ENCODE results near the gene CES5A.
"Not testable (repeated sequence)": the region's sequence is repeated elsewhere in the genome, so short reads cannot be mapped to it uniquely, and the experiment has no call there.

Gene CES5A

DNA sequence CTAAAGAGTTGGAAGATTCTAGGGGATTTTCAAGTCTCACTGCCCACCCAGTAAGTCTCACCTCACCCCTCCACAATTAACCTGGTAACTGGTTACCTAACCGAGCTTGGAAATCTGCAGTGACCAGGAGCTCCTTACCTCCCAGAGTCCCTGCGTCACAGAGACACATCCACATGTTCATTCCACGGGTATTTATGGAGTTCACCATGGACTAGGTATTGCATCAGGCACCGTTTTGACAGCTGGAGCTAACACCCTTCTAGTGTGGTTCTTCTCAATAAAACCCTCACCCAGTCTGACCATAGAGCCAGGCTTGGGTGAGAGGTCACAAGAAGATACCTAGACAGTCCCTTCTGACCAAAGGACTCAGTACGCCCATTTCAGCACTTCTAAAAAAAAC, 2.1 kb downstream of the CES5A start:
- DNase-seq: no peak

GRCh38 chr16:55872130-55872529, 3.0 kb downstream of the CES5A start:
- no peak for DNase-seq

GRCh38 chr16:55871411-55872038, 3.6 kb downstream of the CES5A start:
- no peak for DNase-seq

- DNase-seq: no peak
Measured at GRCh38 chr16:55868980-55869379, 6.2 kb downstream of the CES5A start.

GRCh38 chr16:55868137-55868536, 7.0 kb downstream of the CES5A start:
- DNase-seq: no peak

DNA sequence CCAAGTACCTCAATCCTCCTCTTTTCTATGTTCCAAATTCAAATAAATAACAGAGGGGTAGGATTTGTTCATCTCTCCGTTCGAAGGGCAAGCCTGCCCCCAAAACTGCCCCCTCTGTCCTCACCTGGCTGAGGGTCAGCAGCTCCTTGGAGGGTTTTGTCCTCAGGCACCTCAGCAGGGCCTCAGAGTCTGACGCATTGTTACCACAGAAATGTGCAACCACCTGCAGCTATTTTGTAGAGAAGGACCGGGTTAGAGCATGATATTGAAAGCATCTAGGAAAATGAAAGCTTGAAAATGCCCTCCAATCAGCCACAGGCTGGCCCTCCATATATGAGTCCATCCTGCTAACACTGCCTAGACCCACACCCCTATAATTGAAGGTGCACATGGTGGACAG, 13.9 kb downstream of the CES5A start:
- DNase-seq: no peak

GRCh38 chr16:55857650-55858049, 17.5 kb downstream of the CES5A start:
- not testable (repeated sequence) for DNase-seq

GRCh38 chr16:55856950-55857349, 18.2 kb downstream of the CES5A start:
- no peak for DNase-seq

GRCh38 chr16:55853114-55853513, 22.1 kb downstream of the CES5A start:
- DNase-seq: no peak

DNA sequence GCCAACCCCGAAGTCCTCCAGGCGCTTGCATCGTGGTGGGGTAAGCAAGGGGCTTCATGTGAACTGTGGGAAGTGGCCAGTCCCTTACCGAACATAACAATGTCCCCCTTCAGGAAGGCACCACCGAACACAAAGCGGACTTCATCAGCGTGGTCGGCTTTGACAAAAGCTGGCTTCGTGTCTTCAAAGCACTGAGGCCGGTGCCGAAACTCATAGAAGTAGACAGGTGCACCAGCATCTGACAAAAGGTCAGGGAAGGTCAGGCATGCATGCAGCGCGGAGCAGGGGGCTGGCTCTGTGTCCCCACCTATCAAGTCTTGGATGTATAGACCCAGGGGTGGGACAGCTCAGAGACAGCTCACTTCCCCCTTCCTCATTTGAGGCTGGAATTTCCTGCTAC, 25.6 kb downstream of the CES5A start:
- DNase-seq: no peak

DNA sequence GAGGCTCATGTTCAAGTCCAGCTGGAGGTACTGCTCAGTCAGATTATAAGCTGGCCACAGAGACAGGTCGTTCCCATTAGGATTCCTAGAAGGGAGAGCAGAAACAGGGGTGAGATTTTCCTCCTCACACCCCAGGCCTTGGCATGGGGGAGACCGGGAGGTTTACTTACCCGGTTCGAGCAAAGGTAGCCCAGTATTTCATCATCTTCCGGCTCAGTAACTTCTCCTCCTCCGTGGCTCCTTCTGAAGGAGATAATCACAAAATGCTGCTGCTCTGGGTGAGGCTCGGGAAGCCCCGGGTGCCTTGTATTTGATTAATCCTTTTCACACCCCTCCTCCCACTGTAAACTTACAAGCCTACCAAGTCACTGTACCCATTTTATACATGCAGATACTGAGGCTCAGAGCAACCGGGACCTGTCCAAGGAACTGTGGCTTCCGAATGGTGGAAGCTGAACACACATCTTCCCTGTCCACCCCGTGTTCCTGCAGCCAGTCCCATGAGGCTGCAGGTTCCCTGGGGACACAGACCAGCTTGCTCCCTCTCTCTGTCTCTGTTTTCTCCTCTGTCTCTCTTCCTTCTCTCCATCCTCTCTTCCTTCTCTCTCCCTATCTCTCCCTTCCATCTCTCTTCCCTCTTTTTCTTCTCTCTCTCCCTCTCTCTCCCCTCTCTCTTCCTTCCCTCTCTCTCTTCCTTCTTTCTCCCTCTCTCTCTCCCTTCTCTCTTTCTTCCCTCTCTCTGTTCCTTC, 28.4 kb downstream of the CES5A start:
- DNase-seq: no peak

- no peak for DNase-seq
Measured at GRCh38 chr16:55843105-55843395, 32.1 kb downstream of the CES5A start.

DNA sequence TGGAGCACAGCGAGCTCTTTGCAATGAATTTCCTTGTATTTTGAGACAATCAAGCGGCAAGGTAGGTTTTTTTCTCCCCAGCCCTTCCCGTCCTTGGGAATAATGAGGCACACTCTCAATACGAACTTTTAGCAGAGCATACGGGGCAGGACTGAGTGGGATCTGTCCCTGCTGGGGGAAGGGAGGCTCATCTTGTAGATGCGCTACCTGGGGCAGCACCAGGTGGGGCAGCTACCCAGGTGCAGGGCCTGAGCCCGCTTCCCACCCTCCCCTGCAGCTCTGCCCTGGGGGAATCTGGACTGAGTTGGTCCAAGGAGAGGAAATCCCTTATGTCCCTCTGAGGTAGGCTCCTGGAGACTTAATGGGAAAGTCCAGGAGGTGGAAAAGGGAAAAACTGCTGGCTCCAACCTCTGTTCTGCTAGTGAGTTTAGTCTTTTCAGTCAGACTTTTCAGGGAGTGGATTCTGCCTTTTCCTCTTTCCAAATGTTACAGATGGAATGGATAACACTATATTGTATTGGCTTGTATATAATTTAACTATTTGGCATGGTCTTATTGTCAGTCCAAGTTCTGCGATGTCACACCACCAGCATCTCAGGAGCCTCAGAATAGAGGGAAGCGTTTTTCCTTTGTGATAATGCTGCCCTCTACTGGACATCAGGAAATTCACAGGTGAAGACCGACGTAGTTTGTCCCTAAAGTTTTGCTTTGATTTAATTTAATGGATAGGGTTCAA, 32.6 kb downstream of the CES5A start:
- DNase-seq: peak; percentile 5

DNA sequence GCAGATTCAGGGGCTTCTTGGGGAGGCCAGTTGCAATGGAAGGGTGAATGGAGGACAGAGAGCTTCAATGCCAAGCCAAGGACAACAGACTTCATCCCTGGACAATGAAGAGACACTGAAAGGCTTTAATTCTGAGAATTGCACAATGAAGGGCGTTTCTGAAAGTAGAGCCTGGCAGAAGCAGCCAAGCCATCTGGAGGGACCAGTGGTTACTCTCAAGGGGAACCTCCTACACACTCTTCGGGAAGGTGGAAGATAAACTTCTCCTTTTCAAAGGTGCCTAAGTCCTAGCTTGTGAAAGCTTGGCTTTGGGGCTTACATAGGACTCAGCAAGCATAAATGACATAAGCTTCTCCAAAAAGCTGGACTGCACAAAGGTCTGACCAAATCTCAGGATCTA, 36.1 kb downstream of the CES5A start:
- no peak for DNase-seq

DNA sequence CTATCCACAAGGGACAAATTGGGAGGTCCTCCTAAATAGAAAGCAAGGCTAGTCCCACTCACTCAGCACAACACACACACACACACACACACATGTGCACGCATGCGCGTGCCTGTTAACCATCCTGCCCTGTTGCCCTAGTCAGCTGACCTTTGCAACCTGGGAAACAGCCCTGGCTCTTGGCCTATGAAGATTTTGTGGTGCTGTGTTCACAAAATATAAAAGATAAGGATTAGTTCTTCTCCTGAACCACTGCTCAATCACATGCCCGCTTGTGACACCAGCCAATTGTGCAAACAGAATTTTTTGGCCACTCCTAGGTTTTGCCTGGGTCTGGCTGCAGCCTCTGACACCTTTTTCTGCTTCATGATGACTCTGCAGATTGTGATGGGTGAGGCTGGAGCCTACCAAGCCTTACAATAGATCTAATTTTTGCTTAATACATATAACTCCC, 39.0 kb downstream of the CES5A start:
- DNase-seq: no peak

DNA sequence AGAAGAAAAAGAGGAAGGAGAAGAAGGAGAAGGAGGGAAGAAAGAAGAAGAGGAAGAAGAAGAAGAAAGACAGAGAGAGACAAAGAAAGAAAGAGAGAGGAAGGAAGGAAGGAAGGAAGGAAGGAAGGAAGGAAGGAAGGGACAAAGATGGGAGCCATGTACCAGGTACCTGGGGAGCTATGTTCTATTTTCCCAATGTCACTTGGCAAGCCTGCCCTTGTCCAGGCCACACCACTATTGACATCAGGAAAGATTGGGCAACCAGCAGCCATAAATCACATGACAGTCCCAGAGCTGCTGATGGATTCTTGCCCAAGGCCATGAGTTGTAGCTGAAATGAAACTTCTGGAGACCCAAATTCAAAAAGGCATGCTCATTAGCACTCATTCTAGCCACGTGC, 39.6 kb downstream of the CES5A start:
- DNase-seq: no peak

GRCh38 chr16:55835173-55835572, 40.0 kb downstream of the CES5A start:
- not testable (repeated sequence) for DNase-seq

GRCh38 chr16:55834049-55834448, 41.1 kb downstream of the CES5A start:
- no peak for DNase-seq

- DNase-seq: no peak
Measured at GRCh38 chr16:55832773-55833691, 42.1 kb downstream of the CES5A start, which contains the start of gene CES1. CES1 (minus strand) TSS chr16:55833096; CDS start chr16:55833055, 41 bp downstream.

- no peak for DNase-seq
Measured at GRCh38 chr16:55832425-55832772, 42.8 kb downstream of the CES5A start.

DNA sequence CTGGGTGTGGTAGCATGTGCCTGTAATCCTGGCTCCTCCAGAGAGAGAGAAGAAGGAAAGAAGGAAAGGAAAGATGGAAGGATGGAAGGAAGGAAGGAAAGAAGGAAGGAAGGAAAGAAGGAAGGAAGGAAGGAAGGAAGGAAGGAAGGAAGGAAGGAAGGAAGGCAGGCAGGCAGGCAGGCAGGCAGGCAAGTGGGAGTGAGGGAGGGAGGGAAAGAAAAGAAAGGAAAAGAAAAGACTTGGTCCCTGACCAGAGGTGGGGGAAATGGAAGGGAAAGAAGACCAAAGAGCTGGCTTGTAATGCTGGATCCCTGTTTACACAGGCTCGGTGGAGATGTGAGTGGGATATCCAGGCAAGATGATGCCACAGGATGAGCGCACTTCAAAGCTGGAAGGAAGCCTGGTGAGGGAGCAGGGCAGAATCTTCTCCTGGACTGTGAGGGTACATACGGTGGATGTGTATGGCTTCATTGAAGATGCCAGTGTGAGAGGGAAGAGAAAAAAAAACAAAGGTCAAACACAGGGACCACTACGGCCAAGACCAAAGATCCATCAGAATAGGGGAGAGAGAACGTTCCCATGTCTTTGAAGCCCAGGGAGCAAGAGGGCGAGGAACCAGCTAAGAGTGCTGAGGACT, 44.4 kb downstream of the CES5A start:
- DNase-seq: no peak

DNA sequence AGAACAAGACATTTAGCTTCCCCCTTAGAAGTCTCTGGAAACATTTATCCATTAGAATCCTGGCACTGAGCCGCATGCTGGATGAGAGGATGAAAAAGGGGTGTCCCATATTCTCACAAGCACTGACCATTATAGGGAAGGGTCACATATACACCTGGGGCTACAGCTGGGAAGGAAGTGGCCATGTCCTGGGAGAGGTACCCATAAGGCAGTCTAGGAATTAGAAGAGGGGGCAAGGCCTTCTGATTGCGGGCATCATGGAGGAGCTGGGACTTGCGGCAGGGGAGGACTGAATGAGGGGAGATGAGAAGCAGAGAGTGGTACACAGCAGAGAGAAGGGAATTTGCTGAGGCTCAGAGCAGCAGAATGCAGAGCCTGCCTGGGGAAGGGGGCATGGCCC, 45.9 kb downstream of the CES5A start:
- DNase-seq: not testable (repeated sequence)

DNA sequence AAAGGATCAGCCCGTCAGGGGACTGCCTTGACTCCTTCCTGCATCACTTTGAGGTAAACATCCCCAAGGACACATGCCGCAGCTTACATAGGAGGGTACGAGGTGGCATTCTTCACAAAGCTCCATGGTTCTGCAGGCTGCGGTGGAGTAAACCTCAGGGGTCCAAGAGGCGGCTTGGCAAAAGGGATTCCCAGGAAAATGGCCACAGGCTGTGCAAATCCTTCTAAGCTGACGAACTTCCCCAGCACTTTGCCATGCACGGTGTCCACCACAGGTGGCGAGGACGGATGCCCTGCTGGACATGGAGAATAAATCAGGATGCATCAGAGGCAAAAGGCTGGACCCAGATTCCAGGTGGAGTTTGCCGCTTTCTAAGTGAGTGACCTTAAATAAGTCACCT, 46.5 kb downstream of the CES5A start:
- DNase-seq: no peak
